ENCODE data around the gene FARS2. TPM values are rescaled to one million over a fixed set of nuclear protein-coding genes. Genes with fewer than 3 reads are reported as not detected.

FARS2 gene
- total and polyA plus RNA-seq, 9 of the 15 experiments (the other 6 are each of a cell fraction or from before 2014, with no cell fraction given), result 16.5 to 62.2 (median 27.0) TPM

- Histone ChIP-seq H3K36me3 (ENCODE audit: control insufficient read depth, insufficient read depth, low read length) (no peaks in the 10 kb centered on the region), H3K4me2 (ENCODE audit: insufficient read depth, low read length) (no peak overlapping the region), H2AFZ (ENCODE audit: low read depth, low read length) (no peak overlapping the region), H3K27ac (ENCODE audit: extremely low read depth, low read depth, low read length) (no peak overlapping the region), H3K79me2 (ENCODE audit: control insufficient read depth, insufficient read depth, low read length) (no peaks in the 10 kb centered on the region), H3K4me1 (replicated peaks in 1 of 2; ENCODE audit: control insufficient read depth in 2 of 2, insufficient read depth in 2 of 2, low read length in 2 of 2) (no peaks in the 10 kb centered on the region; a peak in 1 of 5 replicates), H3K9ac (ENCODE audit: insufficient read depth in 1 of 2, low read depth in 2 of 2, low read length in 2 of 2) (no peak overlapping the region), H4K20me1 (replicated peaks; ENCODE audit: control insufficient read depth, insufficient read depth, low read length) (no peaks in the 10 kb centered on the region), H3K9me3 (replicated peaks; ENCODE audit: control insufficient read depth, insufficient read depth, low read depth, low read length) (no peaks in the 10 kb centered on the region), H3K27me3 (ENCODE audit: control insufficient read depth in 2 of 2, insufficient read depth in 2 of 2, low read length in 2 of 2) (no peaks in the 10 kb centered on the region), H3K4me3 (no peak overlapping the region), H3K9me1 (ENCODE audit: control insufficient read depth, insufficient read depth, low read length) (no peaks in the 10 kb centered on the region)
- no peak for DNase-seq (ENCODE audit: extremely low read depth in 1 of 4, low spot score in 3 of 4)
- intact Hi-C loops (cut with micrococcal nuclease) (no loop called here), in situ Hi-C loops (cut with MboI) (no loop called here)
- no peak for FAIRE-seq
- ChIA-PET POLR2A (interaction anchor here (1.2 kb wide), 1 partner anchor 25 kb away, joined by 3 read pairs; no protein-coding TSS in a partner anchor), CTCF (ENCODE audit: low intra/inter-chr PET ratio) (no interaction called here)
- WGBS (ENCODE audit: insufficient coverage, low coverage, missing lambda C conversion rate), result 7% methylated on average over 2 of the region's 2 CpGs
- no TSS peak for BruUV-seq (replicated peaks)
- TF ChIP-seq, protein P1, sequence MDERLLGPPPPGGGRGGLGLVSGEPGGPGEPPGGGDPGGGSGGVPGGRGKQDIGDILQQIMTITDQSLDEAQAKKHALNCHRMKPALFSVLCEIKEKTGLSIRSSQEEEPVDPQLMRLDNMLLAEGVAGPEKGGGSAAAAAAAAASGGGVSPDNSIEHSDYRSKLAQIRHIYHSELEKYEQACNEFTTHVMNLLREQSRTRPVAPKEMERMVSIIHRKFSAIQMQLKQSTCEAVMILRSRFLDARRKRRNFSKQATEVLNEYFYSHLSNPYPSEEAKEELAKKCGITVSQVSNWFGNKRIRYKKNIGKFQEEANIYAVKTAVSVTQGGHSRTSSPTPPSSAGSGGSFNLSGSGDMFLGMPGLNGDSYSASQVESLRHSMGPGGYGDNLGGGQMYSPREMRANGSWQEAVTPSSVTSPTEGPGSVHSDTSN (CRISPR knock-in tag; IDR thresholded peaks at IDR 0.05; ENCODE audit: low read depth), result no peak
- TF ChIP-seq, protein P1 (tag; conservative IDR thresholded peaks at IDR 0.05; ENCODE audit: low read depth), result peak; percentile 74; the same call in 1 of the 2 replicates
- TF ChIP-seq RAD51 (IDR thresholded peaks at IDR 0.05; ENCODE audit: borderline replicate concordance, low read depth) (no peak), MEIS2 (IDR thresholded peaks at IDR 0.05; ENCODE audit: partially characterized antibody) (peak; percentile 71)
- ATAC-seq, result no peak
Observed at GRCh38 chr6:5520796-5521195, 259.5 kb downstream of the FARS2 start.
